IMR-90 (cell line): Measurements from ENCODE around the gene MAPK9. TPM values are rescaled to one million over a fixed set of nuclear protein-coding genes. Genes with fewer than 3 reads are reported as not detected.

Source experiments
- ATAC-seq: fragments of 200-7000 bp; cut with Tn5 transposase; 2 replicates; pipeline ENCODE4 v1.9.1; 2020; ENCODE audit warnings: low read depth, mild to moderate bottlenecking, moderate library complexity
- BruUV-seq: library from RNA; stranded (reverse); fragments of 400-500 nt; replicated peaks from 2 replicates; lab custom pipeline; 2021; lab: Mats Ljungman, UMichigan
- CTCF ChIA-PET: fragments of 300-600 bp; formaldehyde crosslinking; extraction: SDS; loops from one replicate; lab custom pipeline; 2021; ENCODE audit warnings: antibody characterized with exemption; lab: Yijun Ruan, JAX
- POLR2A ChIA-PET: fragments of 300-600 bp; sonication (Branson Sonifier 250); formaldehyde crosslinking; loops from one replicate; lab custom pipeline; 2022; ENCODE audit warnings: antibody characterized with exemption; ENCODE audit not compliant: unreplicated experiment; lab: Charles Lee
- DNase-seq: peaks from one replicate; pipeline ENCODE4 v3.0.0; 2013
- H2AFZ ChIP-seq: replicated peaks from 2 replicates; pipeline ENCODE3; 2013; ENCODE audit warnings: low read length, mild to moderate bottlenecking; ENCODE audit not compliant: poor library complexity
- H2AK5ac ChIP-seq: 2 replicates; pipeline ENCODE4 v1.6.1; 2013; ENCODE audit warnings: low read depth, low read length, inconsistent platforms
- H2AK9ac ChIP-seq: replicated peaks from 2 replicates; pipeline ENCODE3; 2013; ENCODE audit warnings: mild to moderate bottlenecking, low read depth, low read length, moderate library complexity; ENCODE audit not compliant: poor library complexity
- H2BK120ac ChIP-seq: 2 replicates; pipeline ENCODE4 v1.6.1; 2013; ENCODE audit warnings: low read depth, low read length, inconsistent platforms
- H2BK15ac ChIP-seq: 3 replicates; pipeline ENCODE4 v1.6.1; 2013; ENCODE audit warnings: low read depth, low read length, inconsistent platforms
- H2BK20ac ChIP-seq: 2 replicates; pipeline ENCODE4 v1.6.1; 2013; ENCODE audit warnings: low read depth, mild to moderate bottlenecking, inconsistent platforms, low read length, moderate library complexity
- H2BK5ac ChIP-seq: 2 replicates; pipeline ENCODE4 v1.6.1; 2013; ENCODE audit warnings: mild to moderate bottlenecking, low read depth, low read length, inconsistent platforms; ENCODE audit not compliant: poor library complexity, severe bottlenecking
- H3K14ac ChIP-seq: replicated peaks from 2 replicates; pipeline ENCODE4 v1.6.1; 2013; ENCODE audit warnings: low read depth, low read length, inconsistent platforms
- H3K18ac ChIP-seq: 2 replicates; pipeline ENCODE4 v1.6.1; 2013; ENCODE audit warnings: low read depth, low read length, control low read depth
- H3K23ac ChIP-seq: 2 replicates; pipeline ENCODE4 v1.6.1; 2013; ENCODE audit warnings: low read depth, low read length, inconsistent platforms
- H3K27ac ChIP-seq: 2 replicates; pipeline ENCODE4 v1.5.1; 2013; ENCODE audit warnings: mild to moderate bottlenecking, control low read depth, low read length; ENCODE audit not compliant: insufficient read depth
- H3K27me3 ChIP-seq: 2 replicates; pipeline ENCODE4 v1.6.1; 2013; ENCODE audit warnings: low read length; ENCODE audit not compliant: control insufficient read depth, insufficient read depth
- H3K36me3 ChIP-seq: 2 replicates; pipeline ENCODE4 v1.6.1; 2013; ENCODE audit warnings: low read length, mixed read lengths; ENCODE audit not compliant: control insufficient read depth, insufficient read depth
- H3K4ac ChIP-seq: 2 replicates; pipeline ENCODE4 v1.6.1; 2013; ENCODE audit warnings: low read depth, low read length, inconsistent platforms
- H3K4me1 ChIP-seq: 2 replicates; pipeline ENCODE4 v1.6.1; 2013; ENCODE audit warnings: low read length, mixed read lengths; ENCODE audit not compliant: control insufficient read depth, insufficient read depth
- H3K4me2 ChIP-seq: 2 replicates; pipeline ENCODE4 v1.6.1; 2013; ENCODE audit warnings: low read depth, mild to moderate bottlenecking, control low read depth, low read length, moderate library complexity
- H3K4me3 ChIP-seq: 2 replicates; pipeline ENCODE4 v1.5.1; 2013; ENCODE audit warnings: low read depth, mild to moderate bottlenecking, control low read depth, low read length, moderate library complexity; ENCODE audit not compliant: insufficient read depth
- H3K56ac ChIP-seq: 2 replicates; pipeline ENCODE4 v1.6.1; 2013; ENCODE audit warnings: low read length, inconsistent platforms; ENCODE audit not compliant: insufficient read depth; ENCODE audit errors: extremely low read depth
- H3K79me1 ChIP-seq, 2 experiments: 2 replicates each; pipeline ENCODE4 v1.6.1; 2013; ENCODE audit warnings: low read length in 2 of 2, inconsistent platforms in 1 of 2, low read depth in 1 of 2
- H3K9ac ChIP-seq: 2 replicates; pipeline ENCODE4 v1.6.1; 2013; ENCODE audit warnings: low read depth, low read length, control low read depth
- H3K9me1 ChIP-seq: 2 replicates; pipeline ENCODE4 v1.6.1; 2013; ENCODE audit warnings: low read length, inconsistent platforms; ENCODE audit not compliant: insufficient read depth
- H3K9me3 ChIP-seq: 2 replicates; pipeline ENCODE4 v1.6.1; 2013; ENCODE audit warnings: low read length; ENCODE audit not compliant: control insufficient read depth, insufficient read depth
- H4K20me1 ChIP-seq: 2 replicates; pipeline ENCODE4 v1.6.1; 2013; ENCODE audit warnings: low read length, inconsistent platforms; ENCODE audit not compliant: insufficient read depth
- H4K5ac ChIP-seq: 2 replicates; pipeline ENCODE4 v1.6.1; 2013; ENCODE audit warnings: mild to moderate bottlenecking, low read depth, low read length, control low read depth
- H4K8ac ChIP-seq, 2 experiments: 2 replicates each; pipeline ENCODE4 v1.6.1; 2013; ENCODE audit warnings: low read depth in 2 of 2, low read length in 2 of 2, control low read depth in 1 of 2, inconsistent platforms in 1 of 2
- H4K91ac ChIP-seq: 2 replicates; pipeline ENCODE4 v1.6.1; 2013; ENCODE audit warnings: low read depth, low read length, inconsistent platforms; ENCODE audit not compliant: insufficient read depth
- BHLHE40 ChIP-seq: fragments of 150-350 bp; IDR thresholded peaks from 2 replicates; pipeline ENCODE4 v1.6.1; 2016; ENCODE audit warnings: mild to moderate bottlenecking, low read depth, low read length
- CEBPB ChIP-seq: IDR thresholded peaks from 2 replicates; pipeline ENCODE4 v1.6.1; 2012; ENCODE audit warnings: low read depth, low read length, improper control_type of control experiment
- CHD1 ChIP-seq: IDR thresholded peaks from 2 replicates; pipeline ENCODE4 v1.6.1; 2012; ENCODE audit warnings: low read depth, low read length, improper control_type of control experiment
- FOS ChIP-seq: fragments of 150-350 bp; IDR thresholded peaks from 2 replicates; pipeline ENCODE4 v1.6.1; 2016; ENCODE audit warnings: low read depth, low read length
- MAFK ChIP-seq: IDR thresholded peaks from 2 replicates; pipeline ENCODE4 v1.6.1; 2012; ENCODE audit warnings: low read depth, low read length, improper control_type of control experiment
- MAZ ChIP-seq: IDR thresholded peaks from 2 replicates; pipeline ENCODE4 v1.6.1; 2012; ENCODE audit warnings: low read depth, mild to moderate bottlenecking, low read length, improper control_type of control experiment, moderate library complexity, borderline replicate concordance
- MXI1 ChIP-seq: IDR thresholded peaks from 2 replicates; pipeline ENCODE4 v1.6.1; 2012; ENCODE audit warnings: low read depth, mild to moderate bottlenecking, low read length, moderate library complexity, borderline replicate concordance
- NFE2L2 ChIP-seq: fragments of 150-350 bp; IDR thresholded peaks from 2 replicates; pipeline ENCODE4 v1.6.1; 2016; ENCODE audit warnings: low read depth, mild to moderate bottlenecking, low read length
- POLR2A ChIP-seq: IDR thresholded peaks from 2 replicates; pipeline ENCODE4 v1.6.1; 2012; ENCODE audit warnings: mild to moderate bottlenecking, low read depth, low read length
- RAD21 ChIP-seq: IDR thresholded peaks from 2 replicates; pipeline ENCODE4 v1.6.1; 2012; ENCODE audit warnings: low read length, improper control_type of control experiment
- RCOR1 ChIP-seq: IDR thresholded peaks from 2 replicates; pipeline ENCODE4 v1.6.1; 2012; ENCODE audit warnings: mild to moderate bottlenecking, low read length, improper control_type of control experiment; ENCODE audit not compliant: insufficient replicate concordance
- RFX5 ChIP-seq: IDR thresholded peaks from 2 replicates; pipeline ENCODE4 v1.8.0; 2012; ENCODE audit warnings: low read depth, mild to moderate bottlenecking, low read length, moderate library complexity
- SMC3 ChIP-seq: fragments of 150-350 bp; IDR thresholded peaks from 2 replicates; pipeline ENCODE4 v1.6.1; 2016; ENCODE audit warnings: low read depth, mild to moderate bottlenecking, antibody characterized with exemption, low read length, moderate library complexity
- USF2 ChIP-seq: fragments of 150-350 bp; IDR thresholded peaks from 2 replicates; pipeline ENCODE4 v1.6.1; 2017; ENCODE audit warnings: mild to moderate bottlenecking, antibody characterized with exemption, low read length, low read depth
- WGBS, 2 experiments: methylation state at CpG; one replicate each; pipeline versions ENCODE4 v1.1.5 to v1.1.7; 2013; ENCODE audit warnings: missing lambda C conversion rate in 2 of 2; ENCODE audit not compliant: insufficient read length in 1 of 2; ENCODE audit errors: extremely low coverage in 2 of 2; 5-methylcytosine and 5-hydroxymethylcytosine counted together
- dilution Hi-C: fragments of 300-500 bp; cut with HindIII; formaldehyde crosslinking; loops from one replicate; pipeline ENCODE4 v1.14.3; 2018; ENCODE audit warnings: low sequenced_read_pairs; ENCODE audit not compliant: unreplicated experiment
- in situ Hi-C: fragments of 300-500 bp; cut with MboI; formaldehyde crosslinking; loops from 3 replicates; pipeline ENCODE4 v1.14.3; 2019; ENCODE audit warnings: low sequenced_read_pairs, inconsistent platforms, mixed read lengths
- intact Hi-C: fragments of 100-400 bp; cut with micrococcal nuclease; formaldehyde crosslinking; loops from 2 replicates; pipeline ENCODE4 v1.10.0; 2022
- polyA plus RNA-seq, 3 experiments: library from polyadenylated mRNA; depleted of rRNA; stranded (reverse); fragments of >200 nt; gene quantifications; 2 replicates each; pipeline ENCODE4 v1.2.3, GENCODE V29; 2012; ENCODE audit warnings: low replicate concordance in 1 of 3
- total RNA-seq: library from RNA; depleted of rRNA; stranded (reverse); fragments of >200 nt; gene quantifications from 2 replicates; pipeline ENCODE4 v1.2.3, GENCODE V29; 2012
- TF ChIP-seq, protein P1 (sequence below): fragments of 150-350 bp; IDR thresholded peaks from 2 replicates; pipeline ENCODE4 v1.6.1; 2016; ENCODE audit warnings: low read depth, mild to moderate bottlenecking, low read length, moderate library complexity, borderline replicate concordance
- TF ChIP-seq, protein P2 (sequence below): conservative IDR thresholded peaks from 2 replicates; pipeline ENCODE4 v1.5.1; 2012; ENCODE audit warnings: mild to moderate bottlenecking, low read depth, low read length, improper control_type of control experiment

Gene MAPK9
- total and polyA plus RNA-seq, 2 of the 4 experiments (the other 2 are of a cell fraction): 22.9 to 23.3 TPM

DNA sequence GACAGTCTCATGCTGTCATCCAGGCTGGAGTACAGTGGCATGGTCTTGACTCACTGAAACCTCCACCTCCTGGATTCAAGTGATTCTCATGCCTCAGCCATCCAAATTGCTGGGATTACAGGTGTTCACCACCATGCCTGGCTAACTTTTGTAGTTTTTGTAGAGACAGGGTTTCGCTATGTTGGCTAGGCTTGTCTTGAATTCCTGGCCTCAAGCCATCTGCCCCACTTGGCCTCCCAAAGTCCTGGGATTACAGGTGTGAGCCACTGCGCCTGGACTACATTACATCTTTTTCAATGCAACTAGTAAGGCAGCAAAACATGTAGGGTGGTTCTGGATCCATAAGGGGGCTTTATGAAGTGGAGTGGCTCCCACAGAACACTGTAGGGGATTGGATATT, 53.3 kb downstream of the MAPK9 start:
- H4K91ac ChIP-seq: no peak overlapping the region
- peaks cover 38% of the 10 kb centered on the region for H3K36me3 ChIP-seq
- ChIA-PET POLR2A (no interaction called here), CTCF (no interaction called here)
- no peak for ATAC-seq
- in situ Hi-C loops (no loop called here), dilution Hi-C loops (no loop called here), intact Hi-C loops (no loop called here)
- H3K9me3 ChIP-seq: peaks cover 2% of the 10 kb centered on the region; the same call in 1 of the 2 replicates
- no peaks in the 10 kb centered on the region for H3K4me1 ChIP-seq
- no TSS peak for BruUV-seq
- H2AK5ac ChIP-seq: no peak overlapping the region
- H3K79me1 ChIP-seq: no peaks in the 10 kb centered on the region
- H3K27me3 ChIP-seq: no peaks in the 10 kb centered on the region
- no CpG with 5 or more reads among the region's 2 CpGs for WGBS, 2 experiments
- H3K18ac ChIP-seq: no peak overlapping the region
- no peak overlapping the region for H3K23ac ChIP-seq
- H3K9ac ChIP-seq: no peak overlapping the region
- TF ChIP-seq USF2 (no peak), CEBPB (no peak), MXI1 (no peak), MAZ (no peak), POLR2A (no peak), MAFK (no peak), RCOR1 (no peak), SMC3 (no peak), CHD1 (no peak), NFE2L2 (no peak), RFX5 (no peak), RAD21 (no peak), FOS (no peak), BHLHE40 (no peak)
- TF ChIP-seq, protein P1, sequence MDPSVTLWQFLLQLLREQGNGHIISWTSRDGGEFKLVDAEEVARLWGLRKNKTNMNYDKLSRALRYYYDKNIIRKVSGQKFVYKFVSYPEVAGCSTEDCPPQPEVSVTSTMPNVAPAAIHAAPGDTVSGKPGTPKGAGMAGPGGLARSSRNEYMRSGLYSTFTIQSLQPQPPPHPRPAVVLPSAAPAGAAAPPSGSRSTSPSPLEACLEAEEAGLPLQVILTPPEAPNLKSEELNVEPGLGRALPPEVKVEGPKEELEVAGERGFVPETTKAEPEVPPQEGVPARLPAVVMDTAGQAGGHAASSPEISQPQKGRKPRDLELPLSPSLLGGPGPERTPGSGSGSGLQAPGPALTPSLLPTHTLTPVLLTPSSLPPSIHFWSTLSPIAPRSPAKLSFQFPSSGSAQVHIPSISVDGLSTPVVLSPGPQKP: no peak
- TF ChIP-seq, protein P2, sequence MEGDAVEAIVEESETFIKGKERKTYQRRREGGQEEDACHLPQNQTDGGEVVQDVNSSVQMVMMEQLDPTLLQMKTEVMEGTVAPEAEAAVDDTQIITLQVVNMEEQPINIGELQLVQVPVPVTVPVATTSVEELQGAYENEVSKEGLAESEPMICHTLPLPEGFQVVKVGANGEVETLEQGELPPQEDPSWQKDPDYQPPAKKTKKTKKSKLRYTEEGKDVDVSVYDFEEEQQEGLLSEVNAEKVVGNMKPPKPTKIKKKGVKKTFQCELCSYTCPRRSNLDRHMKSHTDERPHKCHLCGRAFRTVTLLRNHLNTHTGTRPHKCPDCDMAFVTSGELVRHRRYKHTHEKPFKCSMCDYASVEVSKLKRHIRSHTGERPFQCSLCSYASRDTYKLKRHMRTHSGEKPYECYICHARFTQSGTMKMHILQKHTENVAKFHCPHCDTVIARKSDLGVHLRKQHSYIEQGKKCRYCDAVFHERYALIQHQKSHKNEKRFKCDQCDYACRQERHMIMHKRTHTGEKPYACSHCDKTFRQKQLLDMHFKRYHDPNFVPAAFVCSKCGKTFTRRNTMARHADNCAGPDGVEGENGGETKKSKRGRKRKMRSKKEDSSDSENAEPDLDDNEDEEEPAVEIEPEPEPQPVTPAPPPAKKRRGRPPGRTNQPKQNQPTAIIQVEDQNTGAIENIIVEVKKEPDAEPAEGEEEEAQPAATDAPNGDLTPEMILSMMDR: no peak
- DNase-seq: no peak
- no peak overlapping the region for H2BK15ac ChIP-seq
- no peak overlapping the region for H3K14ac ChIP-seq
- no peak overlapping the region for H4K5ac ChIP-seq
- no peak overlapping the region for H3K56ac ChIP-seq
- H2AFZ ChIP-seq: no peak overlapping the region
- no peak overlapping the region for H4K8ac ChIP-seq
- H3K27ac ChIP-seq: no peak overlapping the region
- no peaks in the 10 kb centered on the region; the same call in 1 of the 2 replicates for H3K9me1 ChIP-seq
- no peak overlapping the region for H2BK120ac ChIP-seq
- H3K4me3 ChIP-seq: no peak overlapping the region
- H4K20me1 ChIP-seq: no peaks in the 10 kb centered on the region
- H2BK5ac ChIP-seq: no peak overlapping the region
- H3K4ac ChIP-seq: no peak overlapping the region
- H3K4me2 ChIP-seq: no peak overlapping the region
- H2AK9ac ChIP-seq: no peak overlapping the region
- H2BK20ac ChIP-seq: no peak overlapping the region
